HuH-7 (cell line): ENCODE results near the gene CYP3A4.
"Not testable (repeated sequence)": the region's sequence is repeated elsewhere in the genome, so short reads cannot be mapped to it uniquely, and the experiment has no call there.

Experiments used
- DNase-seq: peaks from one replicate; pipeline ENCODE4 v3.0.0; 2011; ENCODE audit warnings: low spot score

CYP3A4 gene

GRCh38 chr7:99752356-99752755, 31.6 kb downstream of the CYP3A4 start:
- no peak for DNase-seq

GRCh38 chr7:99751322-99752052, 32.5 kb downstream of the CYP3A4 start:
- not testable (repeated sequence) for DNase-seq

GRCh38 chr7:99748846-99749579, 35.0 kb downstream of the CYP3A4 start:
- DNase-seq: no peak

GRCh38 chr7:99746915-99747314, 37.1 kb downstream of the CYP3A4 start:
- not testable (repeated sequence) for DNase-seq

GRCh38 chr7:99745395-99745794, 38.6 kb downstream of the CYP3A4 start:
- not testable (repeated sequence) for DNase-seq

GRCh38 chr7:99742737-99743394, 41.1 kb downstream of the CYP3A4 start:
- no peak for DNase-seq

- no peak for DNase-seq
Measured at GRCh38 chr7:99741441-99741795, 42.6 kb downstream of the CYP3A4 start.

GRCh38 chr7:99740573-99741440, 43.2 kb downstream of the CYP3A4 start:
- DNase-seq: no peak

GRCh38 chr7:99739699-99740572, 44.0 kb downstream of the CYP3A4 start:
- no peak for DNase-seq

- no peak for DNase-seq
Measured at GRCh38 chr7:99737726-99738125, 46.3 kb downstream of the CYP3A4 start.

- not testable (repeated sequence) for DNase-seq
Measured at GRCh38 chr7:99736667-99737066, 47.3 kb downstream of the CYP3A4 start.

- DNase-seq: no peak
Measured at GRCh38 chr7:99734987-99735386, 49.0 kb downstream of the CYP3A4 start, which contains the start of gene CYP3A7. TSS of gene CYP3A7 (minus strand) at chr7:99735196. CDS start at chr7:99735093, 103 bp downstream.

GRCh38 chr7:99733448-99733847, 50.5 kb downstream of the CYP3A4 start:
- DNase-seq: no peak

GRCh38 chr7:99733003-99733402, 51.0 kb downstream of the CYP3A4 start:
- no peak for DNase-seq

- DNase-seq: no peak
Measured at GRCh38 chr7:99731638-99732374, 52.2 kb downstream of the CYP3A4 start.

- DNase-seq: no peak
Measured at GRCh38 chr7:99730992-99731391, 53.0 kb downstream of the CYP3A4 start.

- DNase-seq: no peak
Measured at GRCh38 chr7:99730238-99730810, 53.7 kb downstream of the CYP3A4 start.

GRCh38 chr7:99729486-99730237, 54.3 kb downstream of the CYP3A4 start:
- DNase-seq: no peak

- DNase-seq: no peak
Measured at GRCh38 chr7:99728615-99729014, 55.4 kb downstream of the CYP3A4 start.
